Right lobe of liver (tissue), 4 donors: ENCODE results near the gene KDM7A.

Experiments
- POLR2A ChIP-seq: fragments of 450-650 bp; IDR thresholded peaks from one replicate; pipeline ENCODE4 v1.6.1; 2017; ENCODE audit warnings: antibody characterized with exemption, mild to moderate bottlenecking
- TF ChIP-seq, protein P1 (sequence below), 4 donors: fragments of 200-600 bp in 3 of 4; fragments of 450-650 bp in 1 of 4; IDR thresholded peaks; one replicate each; pipeline versions ENCODE4 v1.5.1 to v1.8.0; 2016 to 2022; ENCODE audit warnings: antibody characterized with exemption in 4 of 4, mild to moderate bottlenecking in 2 of 4
- donor health status: DM: no; HTN: no; CAD: no.
- donor health status: DM: no; HTN: no; CAD: no.
- donor health status: DM: no; HTN: yes; CAD: no.

GRCh38 chr7:140126435-140127034 is 50.2 kb downstream of the KDM7A start:
- TF ChIP-seq, protein P1, sequence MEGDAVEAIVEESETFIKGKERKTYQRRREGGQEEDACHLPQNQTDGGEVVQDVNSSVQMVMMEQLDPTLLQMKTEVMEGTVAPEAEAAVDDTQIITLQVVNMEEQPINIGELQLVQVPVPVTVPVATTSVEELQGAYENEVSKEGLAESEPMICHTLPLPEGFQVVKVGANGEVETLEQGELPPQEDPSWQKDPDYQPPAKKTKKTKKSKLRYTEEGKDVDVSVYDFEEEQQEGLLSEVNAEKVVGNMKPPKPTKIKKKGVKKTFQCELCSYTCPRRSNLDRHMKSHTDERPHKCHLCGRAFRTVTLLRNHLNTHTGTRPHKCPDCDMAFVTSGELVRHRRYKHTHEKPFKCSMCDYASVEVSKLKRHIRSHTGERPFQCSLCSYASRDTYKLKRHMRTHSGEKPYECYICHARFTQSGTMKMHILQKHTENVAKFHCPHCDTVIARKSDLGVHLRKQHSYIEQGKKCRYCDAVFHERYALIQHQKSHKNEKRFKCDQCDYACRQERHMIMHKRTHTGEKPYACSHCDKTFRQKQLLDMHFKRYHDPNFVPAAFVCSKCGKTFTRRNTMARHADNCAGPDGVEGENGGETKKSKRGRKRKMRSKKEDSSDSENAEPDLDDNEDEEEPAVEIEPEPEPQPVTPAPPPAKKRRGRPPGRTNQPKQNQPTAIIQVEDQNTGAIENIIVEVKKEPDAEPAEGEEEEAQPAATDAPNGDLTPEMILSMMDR (IDR thresholded peaks at IDR 0.05) = no peak
- TF ChIP-seq POLR2A = no peak
